Spinal cord (tissue), 10 donors: Measurements from ENCODE around the gene DTNB. TPM values are rescaled to one million over a fixed set of nuclear protein-coding genes. Genes with fewer than 3 reads are reported as not detected.

Source experiments
- DNase-seq, 6 donors: peaks; one replicate each; pipeline versions ENCODE4 v3.0.0 to v3.0.0-alpha.2; 2013 to 2015; ENCODE audit warnings: low spot score in 6 of 6, low read depth in 4 of 6
- H3K27ac ChIP-seq: one replicate; pipeline ENCODE4 v1.5.1; 2013; ENCODE audit warnings: low read depth, low read length, control low read depth
- H3K27me3 ChIP-seq: one replicate; pipeline ENCODE4 v1.6.1; 2013; ENCODE audit warnings: low read length; ENCODE audit not compliant: control insufficient read depth, insufficient read depth
- H3K36me3 ChIP-seq: one replicate; pipeline ENCODE4 v1.6.1; 2013; ENCODE audit warnings: low read length; ENCODE audit not compliant: control insufficient read depth, insufficient read depth
- H3K4me1 ChIP-seq: one replicate; pipeline ENCODE4 v1.6.1; 2013; ENCODE audit warnings: low read length; ENCODE audit not compliant: control insufficient read depth, insufficient read depth
- H3K4me3 ChIP-seq: one replicate; pipeline ENCODE4 v1.5.1; 2013; ENCODE audit warnings: low read depth, low read length, control low read depth
- H3K9me3 ChIP-seq: one replicate; pipeline ENCODE4 v1.6.1; 2013; ENCODE audit warnings: low read length; ENCODE audit not compliant: control insufficient read depth, insufficient read depth
- WGBS: methylation state at CpG from one replicate; pipeline ENCODE4 v1.1.5; 2013; ENCODE audit warnings: missing lambda C conversion rate; ENCODE audit not compliant: insufficient coverage; 5-methylcytosine and 5-hydroxymethylcytosine counted together
- polyA plus RNA-seq, 2 donors: library from polyadenylated mRNA; unstranded; fragments of 120-200 nt; gene quantifications; one replicate each; pipeline ENCODE4 v1.2.1, GENCODE V29; 2013; ENCODE audit not compliant: insufficient read length in 2 of 2
- total RNA-seq, 2 donors: library from RNA; depleted of rRNA in 1 of 2; stranded (reverse); fragments of 120-200 nt in 1 of 2; fragments of >200 nt in 1 of 2; gene quantifications; one replicate each; pipeline versions ENCODE4 v1.2.3 to v1.2.4, GENCODE V29; 2013 to 2014
- donor health status: healthy.

DTNB gene
- total and polyA plus RNA-seq, 4 donors: 21.1 to 50.8 (median 34.5) TPM

GRCh38 chr2:25386971-25387875, 286.2 kb downstream of the DTNB start:
- no peak overlapping the region for H3K4me3 ChIP-seq
- H3K36me3 ChIP-seq: peaks cover 32% of the 10 kb centered on the region
- no peaks in the 10 kb centered on the region for H3K9me3 ChIP-seq
- 95% methylated on average over 16 of the region's 19 CpGs for WGBS
- no peak for DNase-seq
- H3K27ac ChIP-seq: no peak overlapping the region
- H3K27me3 ChIP-seq: no peaks in the 10 kb centered on the region
- H3K4me1 ChIP-seq: peaks cover 3% of the 10 kb centered on the region

- Histone ChIP-seq H3K9me3 (no peaks in the 10 kb centered on the region), H3K4me3 (no peak overlapping the region), H3K4me1 (peaks cover 3% of the 10 kb centered on the region), H3K27me3 (no peaks in the 10 kb centered on the region), H3K36me3 (peaks cover 35% of the 10 kb centered on the region), H3K27ac (no peak overlapping the region)
- WGBS: 88% methylated on average over 7 of the region's 8 CpGs
- DNase-seq: no peak
These were observed 287.5 kb downstream of the DTNB start for GRCh38 chr2:25385910-25386309.

GRCh38 chr2:25383806-25384205, 289.6 kb downstream of the DTNB start:
- Histone ChIP-seq H3K4me1 (peaks cover 7% of the 10 kb centered on the region), H3K27me3 (no peaks in the 10 kb centered on the region), H3K4me3 (no peak overlapping the region), H3K27ac (no peak overlapping the region), H3K9me3 (no peaks in the 10 kb centered on the region), H3K36me3 (peaks cover 36% of the 10 kb centered on the region)
- no peak for DNase-seq
- 96% methylated on average over 9 of the region's 9 CpGs for WGBS

GRCh38 chr2:25381502-25381901, 291.9 kb downstream of the DTNB start:
- H3K4me1 ChIP-seq: peaks cover 21% of the 10 kb centered on the region
- H3K9me3 ChIP-seq: no peaks in the 10 kb centered on the region
- H3K4me3 ChIP-seq: no peak overlapping the region
- 85% methylated on average over 6 of the region's 7 CpGs for WGBS
- H3K27ac ChIP-seq: no peak overlapping the region
- no peak for DNase-seq
- H3K36me3 ChIP-seq: peaks cover 24% of the 10 kb centered on the region
- H3K27me3 ChIP-seq: no peaks in the 10 kb centered on the region

GRCh38 chr2:25380586-25381375, 292.6 kb downstream of the DTNB start:
- no peak overlapping the region for H3K4me3 ChIP-seq
- peaks cover 28% of the 10 kb centered on the region for H3K4me1 ChIP-seq
- peaks cover 22% of the 10 kb centered on the region for H3K36me3 ChIP-seq
- H3K27ac ChIP-seq: no peak overlapping the region
- WGBS: 83% methylated on average over 8 of the region's 12 CpGs
- no peak for DNase-seq
- H3K27me3 ChIP-seq: no peaks in the 10 kb centered on the region
- H3K9me3 ChIP-seq: no peaks in the 10 kb centered on the region

- Histone ChIP-seq H3K27me3 (no peaks in the 10 kb centered on the region), H3K4me3 (no peak overlapping the region), H3K27ac (no peak overlapping the region), H3K9me3 (no peaks in the 10 kb centered on the region), H3K36me3 (peaks cover 24% of the 10 kb centered on the region), H3K4me1 (peaks cover 34% of the 10 kb centered on the region)
- no peak for DNase-seq
- WGBS: 84% methylated on average over 4 of the region's 5 CpGs
These were observed 293.4 kb downstream of the DTNB start for GRCh38 chr2:25380023-25380422.

- no peak overlapping the region for H3K27ac ChIP-seq
- H3K9me3 ChIP-seq: no peaks in the 10 kb centered on the region
- H3K4me3 ChIP-seq: no peak overlapping the region
- H3K36me3 ChIP-seq: peaks cover 26% of the 10 kb centered on the region
- H3K4me1 ChIP-seq: peaks cover 34% of the 10 kb centered on the region
- H3K27me3 ChIP-seq: no peaks in the 10 kb centered on the region
- WGBS: 90% methylated on average over 6 of the region's 6 CpGs
- no peak for DNase-seq
These were observed 293.8 kb downstream of the DTNB start for GRCh38 chr2:25379535-25379934.

- 93% methylated on average over 8 of the region's 10 CpGs for WGBS
- peaks cover 25% of the 10 kb centered on the region for H3K36me3 ChIP-seq
- H3K9me3 ChIP-seq: no peaks in the 10 kb centered on the region
- H3K4me3 ChIP-seq: no peak overlapping the region
- peaks cover 34% of the 10 kb centered on the region for H3K4me1 ChIP-seq
- no peaks in the 10 kb centered on the region for H3K27me3 ChIP-seq
- H3K27ac ChIP-seq: no peak overlapping the region
- DNase-seq: no peak
These were observed 294.5 kb downstream of the DTNB start for GRCh38 chr2:25378731-25379490.

- H3K27me3 ChIP-seq: no peaks in the 10 kb centered on the region
- H3K36me3 ChIP-seq: peaks cover 27% of the 10 kb centered on the region
- no peak for DNase-seq
- H3K4me3 ChIP-seq: no peak overlapping the region
- H3K9me3 ChIP-seq: no peaks in the 10 kb centered on the region
- WGBS: 91% methylated on average over 19 of the region's 22 CpGs
- H3K27ac ChIP-seq: no peak overlapping the region
- peaks cover 43% of the 10 kb centered on the region for H3K4me1 ChIP-seq
These were observed 295.5 kb downstream of the DTNB start for GRCh38 chr2:25377822-25378421.
